BJ (cell line): ENCODE measurements around the gene CPNE4. TPM values are rescaled to one million over a fixed set of nuclear protein-coding genes. Genes with fewer than 3 reads are reported as not detected.

ENCODE experiments used
- CTCF ChIA-PET: fragments of 350-600 bp; formaldehyde crosslinking; extraction: SDS; loops from one replicate; lab custom pipeline; 2021; ENCODE audit warnings: antibody characterized with exemption, inconsistent platforms; lab: Yijun Ruan, JAX
- POLR2A ChIA-PET: fragments of 300-600 bp; sonication (Branson Sonifier 250); formaldehyde crosslinking; extraction: SDS; loops from one replicate; lab custom pipeline; 2021; ENCODE audit warnings: antibody characterized with exemption; lab: Charles Lee
- DNase-seq: peaks from one replicate; pipeline ENCODE4 v3.0.0-alpha.2; 2011; ENCODE audit warnings: low read depth
- H3K27me3 ChIP-seq: 2 replicates; pipeline ENCODE4 v1.6.0; 2011; ENCODE audit warnings: low read length; ENCODE audit not compliant: control insufficient read depth, insufficient read depth
- H3K36me3 ChIP-seq: 2 replicates; pipeline ENCODE4 v1.5.1; 2011; ENCODE audit warnings: low read length; ENCODE audit not compliant: control insufficient read depth, insufficient read depth
- H3K4me3 ChIP-seq: 2 replicates; pipeline ENCODE4 v1.5.1; 2011; ENCODE audit warnings: low read depth, mild to moderate bottlenecking, control low read depth, low read length
- CTCF ChIP-seq: IDR thresholded peaks from 2 replicates; pipeline ENCODE4 v1.5.1; 2011; ENCODE audit warnings: low read depth, mild to moderate bottlenecking, control low read depth, inconsistent platforms, low read length, moderate library complexity; ENCODE audit not compliant: insufficient read depth
- polyA plus RNA-seq: library from polyadenylated mRNA; depleted of rRNA; stranded (reverse); fragments of >200 nt; gene quantifications from 2 replicates; pipeline ENCODE4 v1.2.3, GENCODE V29; 2011

Gene CPNE4
- polyA plus RNA-seq, 1 experiment = not detected

- H3K36me3 ChIP-seq = no peaks in the 10 kb centered on the region
- TF ChIP-seq CTCF = no peak
- no peak overlapping the region for H3K4me3 ChIP-seq
- H3K27me3 ChIP-seq = no peaks in the 10 kb centered on the region
- POLR2A ChIA-PET = no interaction called here
- CTCF ChIA-PET = no interaction called here
- DNase-seq = no peak
Measured at GRCh38 chr3:131630097-131630496, 404.7 kb downstream of the CPNE4 start.

GRCh38 chr3:131623431-131623830 lies 411.4 kb downstream of the CPNE4 start:
- H3K36me3 ChIP-seq = no peaks in the 10 kb centered on the region
- no peak for TF ChIP-seq CTCF
- CTCF ChIA-PET = no interaction called here
- no peak overlapping the region for H3K4me3 ChIP-seq
- peaks cover 1% of the 10 kb centered on the region; the same call in 1 of the 2 replicates for H3K27me3 ChIP-seq
- DNase-seq = no peak
- POLR2A ChIA-PET = no interaction called here

DNA sequence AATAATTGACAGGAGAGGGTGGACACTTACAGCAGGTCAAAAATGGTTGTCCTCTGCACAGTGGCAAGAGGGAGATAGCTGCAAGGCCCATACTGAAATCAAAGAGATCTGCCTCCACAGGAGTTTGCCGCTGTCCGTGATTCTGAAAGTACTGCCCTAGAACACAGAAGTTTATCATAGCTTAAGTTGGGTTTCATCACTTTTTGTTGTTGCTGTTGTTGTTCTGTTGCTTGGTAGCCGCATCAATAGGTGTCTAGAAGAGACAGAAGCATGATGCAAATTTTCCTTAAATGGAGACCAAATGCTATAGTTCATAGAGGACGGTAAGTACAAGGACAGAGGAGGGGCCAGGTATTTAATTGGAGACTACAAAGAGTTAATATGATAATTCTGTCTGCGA lies 412.1 kb downstream of the CPNE4 start:
- CTCF ChIA-PET = no interaction called here
- Histone ChIP-seq H3K4me3 (no peak overlapping the region), H3K36me3 (no peaks in the 10 kb centered on the region), H3K27me3 (peaks cover 1% of the 10 kb centered on the region; the same call in 1 of the 2 replicates)
- POLR2A ChIA-PET = no interaction called here
- DNase-seq = no peak
- TF ChIP-seq CTCF = no peak

DNA sequence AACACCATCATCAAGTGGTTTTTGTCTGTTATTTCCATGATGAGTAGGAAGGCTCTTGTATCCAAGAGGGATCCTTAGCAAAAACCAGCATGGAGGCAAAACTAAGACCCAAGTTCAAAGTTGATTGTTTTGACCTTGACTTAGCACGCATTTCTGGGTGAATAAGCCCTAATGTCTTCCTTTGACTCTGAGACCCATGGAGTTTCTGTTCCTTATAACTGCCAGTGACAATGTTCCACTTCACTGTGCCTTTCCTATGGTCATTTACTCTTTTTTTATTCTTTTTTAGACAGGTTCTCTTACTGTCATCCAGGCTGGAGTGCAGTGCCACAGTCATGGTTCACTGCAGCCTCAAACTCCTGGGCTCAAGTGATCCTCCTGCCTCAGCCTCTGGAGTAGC lies 413.8 kb downstream of the CPNE4 start:
- Histone ChIP-seq H3K27me3 (peaks cover 1% of the 10 kb centered on the region; the same call in 1 of the 2 replicates), H3K36me3 (no peaks in the 10 kb centered on the region), H3K4me3 (no peak overlapping the region)
- no peak for TF ChIP-seq CTCF
- DNase-seq = no peak
- ChIA-PET CTCF (no interaction called here), POLR2A (no interaction called here)

DNA sequence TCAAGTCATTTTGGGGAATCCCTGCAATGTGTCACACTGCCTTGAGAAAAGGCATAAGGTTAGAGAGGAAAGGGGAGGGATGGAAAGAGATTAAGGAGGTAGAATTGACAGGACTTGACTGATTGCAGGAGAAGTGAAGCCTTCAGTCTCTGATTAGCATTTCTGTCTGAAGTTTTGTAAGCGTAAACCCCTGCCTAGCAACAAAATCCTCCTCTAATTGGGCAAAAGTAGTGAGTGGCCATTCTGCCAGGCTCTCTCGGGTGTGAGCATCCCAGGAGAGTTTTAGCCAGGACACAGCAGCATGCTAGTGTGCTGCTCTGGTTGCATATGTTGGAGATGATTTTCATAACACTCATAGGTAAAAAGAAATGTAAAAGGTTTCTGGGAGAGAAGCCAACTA lies 415.0 kb downstream of the CPNE4 start:
- no peak overlapping the region for H3K4me3 ChIP-seq
- ChIA-PET POLR2A (no interaction called here), CTCF (interaction anchor here (0.6 to 0.7 kb wide), 2 partner anchors 17 to 661 kb away, joined by 3 read pairs; no protein-coding TSS in a partner anchor)
- no peak for TF ChIP-seq CTCF
- H3K27me3 ChIP-seq = peaks cover 1% of the 10 kb centered on the region; the same call in 1 of the 2 replicates
- no peak for DNase-seq
- no peaks in the 10 kb centered on the region for H3K36me3 ChIP-seq
